B cell (primary cell): ENCODE measurements around the gene RNF213.

ENCODE experiments used
- EZH2 ChIP-seq: IDR thresholded peaks from 2 replicates; pipeline ENCODE4 v1.6.1; 2012; ENCODE audit warnings: borderline replicate concordance, low read depth, mild to moderate bottlenecking, moderate library complexity, low read length; ENCODE audit not compliant: insufficient read depth, poor library complexity, severe bottlenecking
- TF ChIP-seq, protein P1 (sequence below): fragments of 200-600 bp; IDR thresholded peaks from one replicate; pipeline ENCODE4 v1.8.0; 2022; ENCODE audit warnings: antibody characterized with exemption, mild to moderate bottlenecking

DNA sequence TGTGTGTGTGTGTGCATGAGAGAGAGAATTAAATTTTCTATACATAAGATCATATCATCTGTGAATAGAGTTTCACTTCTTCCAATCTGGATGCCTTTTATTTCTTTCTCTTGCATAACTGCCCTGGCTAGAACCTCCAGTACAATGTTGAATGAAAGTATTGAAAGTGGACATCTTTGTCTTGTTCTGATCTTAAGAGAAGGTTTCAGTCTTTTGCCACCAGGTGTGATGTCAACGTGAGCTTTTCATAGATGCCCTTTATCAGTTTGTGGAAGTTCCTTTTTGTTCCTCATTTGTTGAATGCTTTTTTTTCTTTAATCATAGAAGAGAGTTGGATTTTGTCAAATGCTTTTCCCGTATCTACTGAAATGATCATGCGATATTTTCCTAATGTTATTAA is 63.3 kb downstream of the RNF213 start:
- TF ChIP-seq, protein P1, sequence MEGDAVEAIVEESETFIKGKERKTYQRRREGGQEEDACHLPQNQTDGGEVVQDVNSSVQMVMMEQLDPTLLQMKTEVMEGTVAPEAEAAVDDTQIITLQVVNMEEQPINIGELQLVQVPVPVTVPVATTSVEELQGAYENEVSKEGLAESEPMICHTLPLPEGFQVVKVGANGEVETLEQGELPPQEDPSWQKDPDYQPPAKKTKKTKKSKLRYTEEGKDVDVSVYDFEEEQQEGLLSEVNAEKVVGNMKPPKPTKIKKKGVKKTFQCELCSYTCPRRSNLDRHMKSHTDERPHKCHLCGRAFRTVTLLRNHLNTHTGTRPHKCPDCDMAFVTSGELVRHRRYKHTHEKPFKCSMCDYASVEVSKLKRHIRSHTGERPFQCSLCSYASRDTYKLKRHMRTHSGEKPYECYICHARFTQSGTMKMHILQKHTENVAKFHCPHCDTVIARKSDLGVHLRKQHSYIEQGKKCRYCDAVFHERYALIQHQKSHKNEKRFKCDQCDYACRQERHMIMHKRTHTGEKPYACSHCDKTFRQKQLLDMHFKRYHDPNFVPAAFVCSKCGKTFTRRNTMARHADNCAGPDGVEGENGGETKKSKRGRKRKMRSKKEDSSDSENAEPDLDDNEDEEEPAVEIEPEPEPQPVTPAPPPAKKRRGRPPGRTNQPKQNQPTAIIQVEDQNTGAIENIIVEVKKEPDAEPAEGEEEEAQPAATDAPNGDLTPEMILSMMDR = no peak
- no peak for TF ChIP-seq EZH2
